ENCODE data around the gene RBM4.

RBM4 gene

GRCh38 chr11:66694732-66695207, 56.3 kb downstream of the RBM4 start:
- TF ChIP-seq CTCF (IDR thresholded peaks at IDR 0.05; ENCODE audit: insufficient read depth, low read depth, low read length, missing control alignments), result peak; percentile 93
- peak; percentile 91 for DNase-seq (ENCODE audit: low read depth)

More at GRCh38 chr11:66694732-66695207, 56.3 kb downstream of the RBM4 start:
- H3K4me3 ChIP-seq (ENCODE audit: low read depth, low read length), result no peak overlapping the region

Measured in GM12865 (cell line).